Osteocyte (in vitro differentiated cells): ENCODE results near the gene RPRD1A. TPM values are rescaled to one million over a fixed set of nuclear protein-coding genes. Genes with fewer than 3 reads are reported as not detected.
A peak's percentile ranks its signal among the peaks of the same experiment; 100 is the strongest.

Experiments
- DNase-seq: peaks from one replicate; pipeline ENCODE4 v3.0.0; 2021; ENCODE audit warnings: mixed read lengths; ENCODE audit not compliant: unreplicated experiment; ENCODE audit errors: extremely low spot score
- H3K27ac Mint-ChIP-seq: one replicate; pipeline ENCODE4 v1.8.0; 2021; ENCODE audit warnings: mild to moderate bottlenecking, mixed read lengths; ENCODE audit not compliant: unreplicated experiment
- H3K27me3 Mint-ChIP-seq: one replicate; pipeline ENCODE4 v1.8.0; 2021; ENCODE audit warnings: mixed read lengths; ENCODE audit not compliant: unreplicated experiment
- H3K36me3 Mint-ChIP-seq: one replicate; pipeline ENCODE4 v1.8.0; 2021; ENCODE audit warnings: mixed read lengths; ENCODE audit not compliant: unreplicated experiment
- H3K4me1 Mint-ChIP-seq: one replicate; pipeline ENCODE4 v1.8.0; 2021; ENCODE audit warnings: mixed read lengths; ENCODE audit not compliant: unreplicated experiment
- H3K4me3 Mint-ChIP-seq: one replicate; pipeline ENCODE4 v1.8.0; 2021; ENCODE audit warnings: mild to moderate bottlenecking, moderate library complexity, mixed read lengths; ENCODE audit not compliant: unreplicated experiment
- H3K9me3 Mint-ChIP-seq: one replicate; pipeline ENCODE4 v1.8.0; 2021; ENCODE audit warnings: mixed read lengths; ENCODE audit not compliant: unreplicated experiment
- CTCF ChIP-seq: fragments of 200-600 bp; sonication (generic); IDR thresholded peaks from 2 replicates; pipeline ENCODE4 v1.5.0; 2021; ENCODE audit warnings: antibody characterized with exemption, mild to moderate bottlenecking, moderate library complexity
- total RNA-seq: library from RNA; stranded (reverse); gene quantifications from 2 replicates; pipeline ENCODE4 v1.2.1, GENCODE V29; 2021

The RPRD1A gene
- total RNA-seq, 1 donor from 2014 or later, result 41.9 TPM

GRCh38 chr18:36006997-36007396 is 60.4 kb downstream of the RPRD1A start:
- Mint-ChIP-seq H3K4me3 (no peak overlapping the region), H3K4me1 (no peaks in the 10 kb centered on the region), H3K36me3 (no peaks in the 10 kb centered on the region), H3K27me3 (no peaks in the 10 kb centered on the region), H3K27ac (no peak overlapping the region), H3K9me3 (no peaks in the 10 kb centered on the region)
- DNase-seq, result no peak
- TF ChIP-seq CTCF, result no peak

DNA sequence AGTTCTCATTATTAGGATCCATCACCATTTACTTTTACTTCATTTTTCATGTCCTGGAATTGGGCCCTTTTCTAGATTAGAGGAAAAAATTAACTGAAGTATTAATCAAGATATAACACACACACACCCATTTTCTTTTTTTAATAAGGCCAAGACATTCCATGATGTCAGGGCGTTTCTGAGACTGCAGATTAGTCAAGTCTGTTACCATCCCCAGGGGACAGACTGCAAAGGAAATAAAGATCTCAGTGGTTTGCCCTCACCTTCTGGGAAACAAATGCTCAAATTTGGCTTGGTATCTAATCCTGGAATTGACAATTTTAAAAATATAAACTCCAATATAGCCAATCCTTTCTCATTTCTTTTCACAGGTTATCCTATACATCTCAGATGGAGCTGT is 67.4 kb downstream of the RPRD1A start:
- Mint-ChIP-seq H3K36me3 (no peaks in the 10 kb centered on the region), H3K9me3 (no peaks in the 10 kb centered on the region), H3K27ac (no peak overlapping the region), H3K4me1 (peaks cover 2% of the 10 kb centered on the region), H3K27me3 (no peaks in the 10 kb centered on the region), H3K4me3 (no peak overlapping the region)
- DNase-seq, result no peak
- TF ChIP-seq CTCF, result no peak

DNA sequence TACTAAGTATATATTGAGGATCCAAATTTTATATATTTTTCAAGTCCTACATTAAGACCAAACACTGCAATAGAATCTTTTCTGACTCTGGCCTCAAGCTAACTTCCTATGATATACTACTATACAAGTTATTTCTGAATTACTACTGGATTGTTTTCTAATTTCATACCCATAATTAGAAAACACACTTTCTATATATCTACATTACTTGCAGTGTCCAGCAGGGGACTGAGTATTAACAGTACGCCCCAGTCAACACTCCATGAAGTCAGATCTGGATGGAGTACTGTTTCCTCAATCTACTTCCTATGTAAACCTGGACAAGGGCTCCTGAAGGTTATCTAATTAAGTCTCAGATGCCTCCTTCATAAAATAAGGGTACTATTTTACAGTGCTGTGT is 68.4 kb downstream of the RPRD1A start:
- no peaks in the 10 kb centered on the region for H3K27me3 Mint-ChIP-seq
- H3K27ac Mint-ChIP-seq, result no peak overlapping the region
- no peaks in the 10 kb centered on the region for H3K36me3 Mint-ChIP-seq
- TF ChIP-seq CTCF, result peak; percentile 33
- no peak overlapping the region for H3K4me3 Mint-ChIP-seq
- no peak for DNase-seq
- peaks cover 2% of the 10 kb centered on the region for H3K4me1 Mint-ChIP-seq
- no peaks in the 10 kb centered on the region for H3K9me3 Mint-ChIP-seq

DNA sequence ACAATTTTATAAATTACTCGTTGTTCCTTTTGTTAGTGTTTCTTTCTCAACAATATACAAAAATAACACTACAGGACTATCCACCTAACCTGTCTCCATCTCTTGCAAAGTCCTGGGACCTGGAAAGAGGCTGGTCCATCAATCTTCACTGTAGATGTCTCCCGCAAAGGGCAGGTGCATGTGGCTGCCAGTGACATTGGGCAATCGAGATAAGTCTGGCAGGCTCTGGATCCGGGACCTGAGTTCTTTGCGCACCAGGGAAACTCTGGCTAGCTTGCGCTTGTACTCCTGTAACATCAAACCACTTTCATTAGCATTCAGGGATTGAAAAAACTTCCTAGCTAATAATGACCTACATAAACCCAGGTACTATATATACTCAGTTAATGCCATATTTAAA is 74.3 kb downstream of the RPRD1A start:
- no peak for TF ChIP-seq CTCF
- DNase-seq, result no peak
- Mint-ChIP-seq H3K27ac (no peak overlapping the region), H3K9me3 (no peaks in the 10 kb centered on the region), H3K27me3 (no peaks in the 10 kb centered on the region), H3K4me1 (no peaks in the 10 kb centered on the region), H3K36me3 (peaks cover 8% of the 10 kb centered on the region), H3K4me3 (no peak overlapping the region)

DNA sequence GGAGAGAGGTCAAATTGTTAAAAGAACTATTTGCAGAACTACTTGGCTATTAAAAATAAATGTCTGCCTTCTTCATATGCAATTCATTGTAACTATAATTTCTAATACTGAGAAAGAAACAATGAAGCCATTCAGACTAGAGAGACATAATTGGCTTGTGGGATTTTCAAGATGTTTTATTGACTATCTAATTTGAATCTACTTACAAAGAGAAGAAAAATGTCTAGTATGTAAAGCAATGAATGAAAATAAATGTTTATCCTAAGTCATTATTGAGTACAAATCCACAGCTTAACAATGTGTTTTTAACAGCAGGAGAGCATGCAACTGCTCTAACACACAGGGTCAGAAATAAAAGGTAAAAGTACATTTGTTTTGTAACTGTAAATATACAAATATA is 75.7 kb downstream of the RPRD1A start:
- no peaks in the 10 kb centered on the region for H3K4me1 Mint-ChIP-seq
- H3K36me3 Mint-ChIP-seq, result peaks cover 8% of the 10 kb centered on the region
- H3K9me3 Mint-ChIP-seq, result no peaks in the 10 kb centered on the region
- no peak for TF ChIP-seq CTCF
- no peak for DNase-seq
- no peak overlapping the region for H3K4me3 Mint-ChIP-seq
- H3K27me3 Mint-ChIP-seq, result no peaks in the 10 kb centered on the region
- no peak overlapping the region for H3K27ac Mint-ChIP-seq
